ENCODE data around the gene JMJD6.
"Not testable (repeated sequence)": the region's sequence is repeated elsewhere in the genome, so short reads cannot be mapped to it uniquely, and the experiment has no call there.

GRCh38 chr17:76722977-76723376, 3.4 kb downstream of the JMJD6 start:
- TF ChIP-seq CTCF (IDR thresholded peaks at IDR 0.05 in 2 of 3, conservative IDR thresholded peaks at IDR 0.05 in 1 of 3; ENCODE audit: borderline replicate concordance in 1 of 3, insufficient read depth in 1 of 3, low read depth in 2 of 3, low read length in 2 of 3); CEBPB (IDR thresholded peaks at IDR 0.05; ENCODE audit: low read depth): not testable (repeated sequence)
